ENCODE measurements around the gene AUTS2.

Gene AUTS2

DNA sequence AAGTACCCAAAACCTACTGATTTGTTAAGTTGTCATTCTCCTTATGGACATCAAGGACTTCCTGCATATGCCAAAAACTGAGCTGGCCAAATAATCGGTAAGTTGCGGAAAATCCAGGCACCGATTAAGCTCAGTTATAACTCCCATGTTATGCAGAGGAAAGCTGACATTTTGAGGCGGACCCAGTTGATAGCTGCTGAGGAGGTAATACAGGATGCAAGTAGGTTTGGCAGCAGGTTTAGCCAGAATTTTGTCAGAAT is 808.6 kb downstream of the AUTS2 start:
- no peak for DNase-seq

DNA sequence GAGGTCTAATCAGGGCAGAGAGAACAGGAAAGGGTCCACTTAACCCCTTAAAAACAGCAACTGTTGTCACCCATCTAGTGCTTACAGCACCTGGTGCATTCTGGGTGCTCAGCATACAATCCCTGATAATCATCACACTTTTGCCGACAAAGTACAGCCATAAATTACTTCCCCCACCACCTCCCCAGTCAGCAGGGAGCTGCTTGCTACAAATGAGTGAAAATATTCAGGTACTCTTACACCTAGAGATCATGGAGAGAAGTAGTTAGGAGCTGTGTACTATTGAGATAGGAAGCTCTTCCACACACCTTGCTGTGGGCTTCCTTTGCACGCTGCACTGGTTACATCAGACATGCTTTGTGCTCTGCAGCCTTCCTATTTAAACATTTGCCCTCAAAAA is 810.2 kb downstream of the AUTS2 start:
- no peak for DNase-seq

DNA sequence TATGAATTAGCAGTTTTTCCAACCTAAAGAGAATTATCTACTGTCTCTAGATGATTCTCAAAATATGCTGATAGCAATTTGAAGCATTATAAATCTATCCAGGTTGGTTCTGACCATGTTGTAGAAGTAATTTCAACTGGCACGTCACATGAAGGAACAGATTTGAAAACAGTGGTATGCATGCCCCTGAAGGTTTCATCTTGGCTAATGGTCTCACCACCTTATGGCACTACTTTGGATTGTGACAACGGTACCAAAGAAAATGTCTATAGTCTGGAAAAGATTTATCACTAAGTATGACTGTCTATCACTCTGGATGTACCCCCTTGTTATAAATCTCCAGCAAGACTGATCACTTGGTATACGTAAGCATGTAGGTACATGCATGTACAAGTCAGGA is 810.6 kb downstream of the AUTS2 start:
- no peak for DNase-seq

DNA sequence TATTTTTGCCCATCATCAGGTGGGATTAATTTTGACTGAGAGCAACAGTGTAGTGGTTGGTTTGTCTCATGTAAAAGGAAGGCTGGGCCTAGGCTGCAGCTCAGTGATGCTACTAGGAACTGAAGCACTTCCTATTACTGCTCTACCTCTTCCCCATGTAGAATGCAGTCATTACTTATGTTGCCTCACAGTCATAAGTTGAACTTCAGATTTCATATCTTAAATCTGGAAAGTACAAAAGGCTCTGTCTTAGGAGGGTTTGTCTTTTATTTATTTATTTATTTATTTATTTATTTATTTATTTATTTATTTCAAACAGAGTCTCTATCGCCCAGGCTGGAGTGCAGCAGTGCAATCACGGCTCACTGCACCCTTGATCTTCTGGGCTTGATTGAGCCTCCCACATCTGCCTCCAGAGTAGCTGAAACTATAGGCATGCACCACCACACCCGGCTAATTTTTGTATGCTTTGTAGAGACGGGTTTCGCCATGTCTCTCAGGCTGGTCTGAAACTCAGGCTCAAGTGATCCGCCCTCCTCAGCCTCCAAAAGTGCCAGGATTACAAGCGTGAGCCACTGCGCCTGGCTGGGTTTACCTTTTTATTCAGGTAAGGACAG is 812.0 kb downstream of the AUTS2 start:
- DNase-seq: no peak

DNA sequence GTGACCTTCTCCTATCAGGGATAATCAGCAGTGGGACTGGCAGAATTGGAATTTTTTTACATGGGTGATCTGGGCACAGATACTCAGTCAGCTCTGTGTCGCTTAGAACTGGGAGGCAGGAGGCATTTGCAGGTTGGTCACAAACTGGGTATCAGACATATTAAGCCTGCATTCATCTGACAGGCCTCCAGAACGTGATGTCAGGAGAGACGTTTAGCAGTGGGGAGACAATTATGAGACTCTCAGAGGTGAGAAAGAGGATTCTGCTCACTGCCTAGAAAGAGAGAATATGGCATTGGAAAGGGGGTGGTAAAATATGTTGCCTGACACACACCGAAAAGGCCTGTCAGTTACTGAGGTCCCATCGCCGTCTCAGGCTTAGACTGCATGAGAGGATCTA is 816.1 kb downstream of the AUTS2 start:
- DNase-seq: no peak

DNA sequence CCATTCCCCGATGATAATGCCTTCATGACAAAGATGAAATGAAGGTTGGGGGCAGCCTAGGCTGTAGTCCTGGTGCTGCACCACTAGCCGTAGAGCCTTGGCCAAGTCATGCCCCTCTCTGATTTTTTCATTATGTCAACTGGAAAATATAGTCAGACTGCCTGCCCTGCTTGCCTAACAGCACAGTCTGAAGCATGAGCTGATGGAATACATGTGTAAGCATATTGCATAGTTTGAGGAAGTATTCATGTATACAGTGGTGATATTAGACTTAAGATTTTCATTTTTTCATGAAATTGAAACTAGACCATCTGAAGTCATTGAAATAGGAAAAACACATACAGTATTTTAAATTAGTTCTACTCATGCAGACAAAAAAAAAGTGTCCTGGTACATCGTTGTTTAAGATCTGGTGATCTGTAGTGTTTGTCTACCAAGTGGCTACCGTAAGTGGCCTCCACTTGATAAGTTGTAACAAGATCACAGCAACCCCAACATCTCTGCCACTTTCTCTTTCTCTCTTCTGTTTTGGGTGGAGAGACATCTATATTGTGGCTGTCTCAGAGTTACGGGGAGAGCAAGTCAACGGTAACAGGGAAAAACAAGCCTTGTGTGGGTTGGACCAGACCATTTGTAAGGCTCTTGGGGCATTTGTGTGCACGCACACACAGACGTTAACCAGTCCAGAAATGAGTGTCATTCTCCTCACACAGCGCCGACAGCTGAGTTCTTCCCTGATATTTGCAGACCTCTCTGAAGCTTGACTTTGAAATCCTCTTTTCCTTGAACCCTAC is 817.1 kb downstream of the AUTS2 start:
- DNase-seq: no peak

DNA sequence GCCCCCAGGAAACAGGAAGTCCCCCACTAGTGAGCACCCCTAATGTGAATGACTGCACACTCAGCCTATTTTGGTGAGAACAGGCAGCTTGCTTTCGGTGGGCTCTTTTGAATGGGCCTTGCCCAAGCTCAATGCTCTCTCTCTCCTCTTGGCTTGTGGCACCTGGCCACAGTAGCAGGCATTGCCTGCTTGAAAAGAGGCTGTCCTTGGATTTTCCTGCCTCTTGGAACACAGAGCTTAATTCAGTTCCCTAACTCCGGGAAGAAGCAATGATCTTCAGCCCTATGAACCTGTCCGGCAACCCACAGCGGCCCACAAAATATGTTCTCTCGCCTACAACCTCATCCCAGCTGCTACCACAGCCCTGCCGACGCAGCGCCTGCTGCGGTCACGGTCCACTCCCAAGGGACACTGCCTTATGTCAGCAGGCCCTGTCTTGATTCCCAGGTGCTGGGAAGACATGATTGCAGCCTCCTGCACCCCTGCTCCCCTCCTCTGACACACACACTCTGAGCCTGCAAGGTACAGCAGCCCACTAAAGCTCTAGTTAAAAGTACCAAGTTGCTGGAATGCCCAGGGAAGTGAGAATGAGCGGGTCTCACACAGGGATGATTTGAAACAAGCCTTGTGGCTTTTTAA is 818.2 kb downstream of the AUTS2 start:
- peak; percentile 41 for DNase-seq

DNA sequence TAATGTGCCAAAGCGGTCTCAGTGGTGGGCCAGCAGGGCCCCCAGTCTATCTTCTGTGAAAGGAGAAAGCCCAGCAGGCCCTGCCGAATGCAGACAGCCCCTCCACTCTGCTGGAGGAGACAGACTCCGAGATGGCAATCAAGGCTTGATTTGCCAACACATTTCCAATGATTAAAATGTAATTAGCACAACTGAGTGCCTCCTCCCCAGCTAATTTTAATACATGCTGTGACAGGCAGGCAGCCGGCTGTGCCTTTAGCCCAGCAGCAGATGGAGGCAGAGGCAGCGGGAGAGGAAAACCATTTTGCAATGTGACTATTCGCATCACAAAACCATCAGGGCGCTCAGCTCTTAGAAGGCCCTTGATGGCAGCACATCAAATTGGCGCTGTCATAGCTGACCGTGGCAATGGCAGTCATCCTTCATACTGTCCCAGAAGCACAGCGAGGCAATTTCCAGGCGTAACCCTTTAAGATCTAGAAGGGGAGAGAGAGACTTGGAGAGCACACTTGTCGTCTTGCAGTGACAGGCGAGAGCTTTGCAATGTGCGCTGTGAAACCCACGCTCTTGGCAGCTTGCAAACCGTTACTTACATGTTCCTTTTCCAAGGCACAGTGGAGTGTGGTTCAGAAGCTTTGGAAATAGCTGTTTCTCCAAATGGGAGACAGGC is 818.8 kb downstream of the AUTS2 start:
- DNase-seq: peak; percentile 41

DNA sequence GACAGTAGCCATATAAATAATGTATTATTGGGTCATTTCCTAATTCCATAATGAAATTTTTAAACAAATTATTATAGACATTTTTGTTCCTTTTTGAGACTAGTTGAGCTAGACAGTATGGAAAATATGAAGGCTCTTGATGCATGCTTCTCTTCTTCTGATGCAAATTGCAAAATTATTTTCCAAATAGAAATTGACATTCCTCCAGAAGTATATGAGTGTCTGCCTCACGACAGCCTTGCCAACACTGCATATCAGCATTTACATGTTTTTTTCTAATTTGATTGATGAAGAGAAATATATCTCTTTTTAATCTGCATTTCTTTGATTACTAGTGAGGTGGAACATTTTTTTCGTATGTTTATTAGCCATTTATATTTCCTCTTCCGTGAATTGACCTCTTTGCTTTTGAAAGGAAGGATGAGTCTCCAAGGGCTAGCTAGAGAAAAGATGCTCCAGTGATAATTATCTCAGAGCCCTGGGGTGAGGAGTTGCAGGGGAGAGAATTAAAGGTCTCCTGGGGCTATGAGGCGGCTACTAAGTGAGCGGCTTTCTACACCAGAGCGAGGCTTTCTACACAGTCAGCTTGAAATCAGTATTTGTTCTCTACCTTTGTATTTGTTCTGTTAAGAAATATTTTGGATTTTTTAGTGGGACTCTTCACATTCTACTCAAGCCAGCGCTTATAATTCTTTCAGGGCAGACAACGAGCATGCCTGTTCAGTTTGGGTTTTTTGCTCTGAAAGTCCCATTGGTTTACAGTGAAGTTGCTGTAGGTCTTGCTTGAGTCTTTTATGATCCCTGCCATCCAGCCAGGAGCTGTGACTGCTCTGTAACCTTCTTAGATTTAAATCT is 821.5 kb downstream of the AUTS2 start:
- DNase-seq: no peak

DNA sequence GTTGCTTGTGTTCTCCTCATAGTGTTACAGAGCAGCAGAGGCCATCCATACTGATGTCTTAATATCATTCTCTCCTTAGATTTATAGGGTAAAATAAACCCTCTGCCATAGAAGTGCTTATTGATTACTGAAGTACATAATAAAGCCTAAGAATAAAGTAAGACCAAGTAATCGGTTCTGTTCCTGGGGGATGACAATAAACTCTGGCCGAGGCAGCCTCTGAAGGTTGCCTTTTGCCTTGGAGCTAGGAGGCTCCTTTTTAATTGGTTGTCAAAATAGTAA is 822.0 kb downstream of the AUTS2 start:
- DNase-seq: no peak

DNA sequence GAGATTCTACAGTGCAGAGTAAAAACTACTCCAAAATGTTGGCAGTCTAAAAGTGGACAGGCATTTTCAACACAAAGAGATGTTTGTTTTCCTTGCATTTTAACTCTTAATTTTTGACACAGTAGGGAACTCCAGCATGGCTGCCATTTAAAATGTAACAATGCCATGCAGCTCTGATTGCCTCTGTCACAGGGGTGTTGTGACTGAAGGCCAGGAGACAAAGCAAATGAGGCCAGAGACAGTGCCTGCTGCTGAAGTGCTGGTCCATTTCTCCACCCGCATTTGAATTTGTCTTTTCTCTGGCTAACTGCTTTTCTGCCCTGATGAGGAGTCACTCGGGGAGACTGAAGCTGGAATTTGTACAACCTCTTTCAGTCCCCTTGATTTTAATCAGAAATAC is 823.0 kb downstream of the AUTS2 start:
- no peak for DNase-seq

DNA sequence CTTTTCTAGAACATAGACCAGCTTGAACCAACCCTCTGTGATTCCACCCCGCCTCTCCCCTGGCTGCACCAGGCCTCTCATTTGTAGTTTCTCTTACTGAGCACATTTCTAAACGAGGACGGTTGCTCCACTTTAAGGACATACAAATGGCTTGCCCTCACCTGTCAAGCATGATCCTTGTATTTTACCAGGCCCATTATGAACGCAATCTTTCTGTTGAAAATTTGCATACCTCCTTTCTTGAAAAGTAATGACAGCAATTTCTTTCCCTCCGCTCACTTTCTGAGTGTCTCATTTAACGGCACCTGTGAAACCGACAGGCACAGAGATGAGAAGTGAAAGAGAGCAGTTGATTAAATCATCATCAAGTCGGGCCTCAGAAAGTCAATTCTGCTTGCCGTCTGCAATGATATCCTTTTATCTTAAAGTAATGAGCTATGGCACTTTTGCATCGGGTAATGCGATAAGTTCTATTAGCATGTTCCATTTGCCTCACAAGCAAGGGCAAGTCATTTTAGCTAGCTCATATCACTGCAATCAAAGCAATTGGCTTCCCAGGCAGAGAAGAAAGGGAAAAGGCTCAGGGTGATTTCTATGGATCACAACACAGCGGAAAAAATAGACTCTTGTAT is 828.1 kb downstream of the AUTS2 start:
- DNase-seq: no peak

DNA sequence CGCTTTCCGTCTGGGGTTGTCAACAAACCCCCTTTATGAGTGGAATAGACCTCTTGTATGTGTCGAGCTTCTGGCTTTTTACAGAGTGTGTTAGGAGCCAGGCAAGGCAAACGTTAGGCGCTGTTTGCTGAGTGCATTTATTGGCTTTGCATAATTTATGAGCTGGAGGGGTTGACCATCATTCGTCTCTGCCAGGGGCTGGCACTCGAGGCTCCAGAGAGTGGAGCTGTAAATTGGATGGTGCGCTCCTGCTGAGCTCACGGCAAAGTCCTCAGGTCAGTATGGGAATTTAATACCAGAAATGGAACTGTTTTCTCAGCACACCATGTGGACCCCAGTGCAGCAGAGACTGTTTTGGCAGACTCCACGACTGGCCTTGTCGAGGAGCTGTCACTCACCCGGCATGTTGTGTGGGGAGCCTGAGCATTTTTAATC is 834.3 kb downstream of the AUTS2 start:
- peak; percentile 45 for DNase-seq

DNA sequence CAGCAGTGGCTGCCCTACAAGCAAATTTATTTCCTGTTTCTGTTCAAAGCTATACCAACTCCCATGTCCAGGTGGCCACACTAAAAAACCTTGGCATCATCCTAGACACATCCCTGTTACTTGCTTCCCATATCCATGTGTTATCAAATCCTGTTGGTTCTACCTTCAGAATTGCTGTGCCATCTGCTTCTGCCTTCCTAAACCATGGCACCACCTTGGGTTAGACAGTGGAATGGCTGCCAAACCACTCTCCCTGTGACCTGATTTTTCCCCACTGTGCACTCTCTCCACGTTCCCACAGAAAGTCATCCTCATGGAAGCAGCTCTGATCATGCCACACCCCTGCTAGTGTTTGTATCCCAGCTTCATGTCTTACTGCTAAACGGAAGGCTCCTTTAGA is 836.1 kb downstream of the AUTS2 start:
- DNase-seq: no peak

DNA sequence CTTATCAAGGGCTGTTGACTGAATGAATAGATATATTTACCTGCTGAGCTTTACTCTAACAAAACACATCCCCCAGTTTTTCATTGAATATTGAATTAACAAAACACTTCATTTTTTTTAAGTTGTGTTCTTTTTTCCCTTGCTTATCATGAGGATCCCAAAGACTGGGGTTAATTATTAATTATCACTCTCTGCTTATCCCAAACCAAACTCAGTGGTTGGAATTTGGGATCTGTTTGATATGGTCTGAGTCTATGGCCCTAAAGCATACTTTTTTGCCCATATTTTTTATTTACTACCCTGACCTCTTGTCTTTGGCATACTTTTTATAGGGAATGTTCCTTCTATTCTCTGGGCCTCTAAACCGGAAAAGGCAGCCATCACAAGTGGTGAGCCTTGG is 836.5 kb downstream of the AUTS2 start:
- no peak for DNase-seq

DNA sequence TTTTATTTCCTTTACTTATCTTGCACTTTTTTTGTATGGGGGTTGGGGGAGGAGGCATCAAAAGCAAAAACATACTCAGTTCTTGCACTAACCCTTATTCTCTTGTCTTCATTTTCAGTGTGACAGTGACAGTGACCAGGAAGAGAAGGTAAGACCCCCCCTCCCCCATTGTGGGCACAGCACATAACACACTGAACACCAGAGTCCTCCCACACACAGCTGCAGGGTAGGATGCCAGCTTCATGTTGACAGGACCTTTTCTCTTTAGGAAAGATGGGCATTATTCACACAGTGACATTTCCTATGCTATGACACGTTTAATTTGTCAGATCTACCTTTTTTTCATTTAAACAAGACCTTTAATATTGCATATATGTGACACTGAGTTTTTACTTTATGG is 837.4 kb downstream of the AUTS2 start:
- DNase-seq: no peak

DNA sequence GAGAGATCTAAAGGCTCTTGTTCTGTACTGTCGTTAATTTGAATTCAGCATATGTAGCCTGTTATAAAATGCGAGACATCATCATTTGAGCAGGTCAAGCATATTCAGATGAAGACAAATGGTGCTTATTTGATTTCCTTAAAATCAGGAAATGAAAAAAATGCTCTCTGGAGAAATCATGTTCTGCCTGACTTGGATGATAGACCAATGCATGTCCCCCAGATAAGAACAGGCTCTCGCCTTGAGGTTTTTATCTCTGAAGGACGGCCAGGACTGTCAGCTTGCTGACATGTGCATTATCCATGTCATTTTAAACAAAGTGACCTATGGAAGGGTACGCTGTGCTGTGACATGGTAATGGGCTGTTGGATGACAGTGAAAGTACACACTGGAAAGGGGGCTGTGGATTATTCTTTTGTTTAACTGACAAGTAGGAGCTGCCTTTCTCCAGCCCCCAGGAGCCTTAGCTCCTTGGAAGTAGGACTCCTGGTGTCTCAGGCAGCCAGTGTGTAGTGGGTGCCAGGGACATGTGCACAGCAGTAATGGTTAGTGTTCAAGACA is 838.6 kb downstream of the AUTS2 start:
- no peak for DNase-seq

DNA sequence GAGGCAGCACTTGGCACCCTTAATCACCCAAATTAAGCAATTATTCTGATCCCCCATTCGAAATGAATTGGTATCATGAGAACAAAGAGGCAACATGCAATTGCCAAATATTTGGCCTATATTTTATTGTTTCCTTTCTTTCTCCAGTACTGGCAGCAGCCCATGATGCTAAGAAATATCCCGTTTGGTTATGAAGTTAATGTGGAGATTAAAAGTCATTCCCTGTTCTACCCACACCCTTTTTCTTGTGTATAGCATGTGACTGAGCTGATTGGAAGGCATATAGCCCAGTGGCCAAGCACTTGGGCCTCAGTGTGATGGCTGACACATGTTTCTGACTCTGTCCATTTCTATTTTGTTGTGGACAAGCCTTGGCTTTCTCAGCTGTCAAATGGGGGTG is 841.4 kb downstream of the AUTS2 start:
- DNase-seq: no peak

DNA sequence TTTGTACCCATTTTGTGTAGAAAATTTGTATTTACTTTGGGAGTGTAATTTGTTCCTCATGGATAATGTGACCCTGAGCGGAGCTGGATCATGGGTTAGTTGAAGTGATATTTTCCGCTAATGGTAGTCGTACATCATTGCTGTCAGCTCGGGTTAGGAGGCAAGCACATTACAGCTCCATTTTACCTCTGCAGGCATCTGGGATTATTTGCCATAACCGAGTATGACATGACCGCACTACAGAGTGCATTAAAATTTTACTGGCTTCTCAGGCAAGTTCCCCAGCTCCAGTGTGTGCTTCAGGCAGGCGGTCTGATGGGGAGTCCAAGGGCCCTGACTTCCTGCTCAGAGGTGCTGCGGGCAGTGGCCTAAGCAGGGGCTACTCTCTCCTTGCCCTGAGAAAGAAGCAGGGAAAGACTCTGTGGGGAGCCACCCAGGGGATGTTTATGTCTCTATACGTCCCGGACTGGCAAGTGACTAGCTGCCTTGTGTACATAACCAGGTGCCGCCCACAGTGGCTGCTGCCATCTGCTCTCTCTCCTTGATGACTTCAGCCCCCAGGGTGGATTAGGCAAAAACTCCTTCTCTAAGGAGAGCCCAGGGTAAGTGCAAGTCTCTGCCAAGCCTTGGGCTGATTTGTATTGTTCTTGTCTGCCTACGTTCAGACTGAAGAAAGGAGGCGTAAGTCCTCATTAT is 848.3 kb downstream of the AUTS2 start:
- no peak for DNase-seq

DNA sequence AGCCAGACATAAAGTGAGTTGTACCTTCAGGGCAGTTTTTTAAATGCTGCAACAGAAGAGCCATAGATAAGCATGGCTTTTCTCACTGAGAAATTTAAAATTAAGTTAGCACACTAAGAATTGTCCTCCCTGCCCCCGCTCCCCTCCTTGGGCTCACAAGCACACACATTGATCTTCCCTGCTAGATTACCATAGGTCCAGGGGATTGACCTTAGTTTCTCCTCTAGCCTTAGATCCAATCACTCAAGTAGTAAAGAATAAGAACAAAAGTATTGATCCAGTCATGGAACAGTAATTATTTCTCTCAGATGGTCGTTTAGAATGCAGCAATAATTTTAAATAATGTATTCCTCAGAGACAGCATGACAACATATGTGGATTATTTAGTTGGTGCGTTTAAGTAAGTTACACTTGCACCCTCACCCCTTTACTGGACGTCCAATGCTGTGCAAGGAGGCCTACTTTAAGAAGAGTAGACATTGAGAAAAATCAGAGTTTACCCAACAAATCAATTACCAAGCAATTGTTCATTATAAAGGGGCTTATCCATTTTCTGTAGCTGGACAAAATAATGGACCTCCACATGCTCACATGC is 850.1 kb downstream of the AUTS2 start:
- no peak for DNase-seq

DNA sequence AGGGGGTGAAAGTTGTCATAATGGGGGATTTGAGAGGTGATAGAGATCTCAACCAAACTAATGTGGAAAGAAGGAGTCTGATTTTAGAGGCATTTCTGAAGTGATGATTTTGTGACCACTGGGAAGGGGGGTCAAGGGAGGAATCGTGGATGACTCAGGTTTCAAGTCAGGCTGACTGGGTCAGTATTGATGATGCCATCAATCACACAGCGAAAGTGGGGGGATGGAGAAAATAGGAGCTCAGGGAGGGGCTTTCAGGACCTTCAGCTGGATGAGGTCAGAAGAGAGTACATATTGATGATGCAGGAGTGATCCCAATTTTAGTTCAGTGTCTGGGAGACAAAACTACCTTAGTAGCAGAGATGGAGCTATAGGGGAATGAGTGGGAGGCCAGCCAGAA is 852.5 kb downstream of the AUTS2 start:
- DNase-seq: no peak

All from right hindlimb (tissue), 1 donor.